NCI-H69 (cell line): ENCODE results near the gene BRINP1.

Experiments used
- DNase-seq: peaks from one replicate; lab custom pipeline; 2025; lab: John Stamatoyannopoulos, UW

BRINP1 gene

DNA sequence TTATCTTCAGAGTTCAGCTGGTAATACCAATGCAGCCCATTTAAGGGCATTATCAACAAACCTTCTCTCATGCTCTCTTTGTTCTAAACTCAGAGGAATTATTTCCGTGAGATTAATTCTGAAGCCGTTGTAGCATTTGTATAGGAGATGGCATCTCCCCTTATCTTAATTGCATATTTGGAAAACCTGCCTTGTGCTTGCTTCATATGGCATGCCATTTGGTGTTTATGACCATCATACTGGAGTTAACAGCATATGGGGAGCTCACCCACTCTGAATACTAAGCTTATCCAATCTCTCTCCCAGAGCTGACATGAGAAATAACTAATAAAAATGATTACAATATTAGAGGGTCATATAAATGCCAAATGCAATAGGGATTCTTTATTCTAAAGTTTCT lies 243.2 kb downstream of the BRINP1 start:
- DNase-seq: peak; percentile 70

DNA sequence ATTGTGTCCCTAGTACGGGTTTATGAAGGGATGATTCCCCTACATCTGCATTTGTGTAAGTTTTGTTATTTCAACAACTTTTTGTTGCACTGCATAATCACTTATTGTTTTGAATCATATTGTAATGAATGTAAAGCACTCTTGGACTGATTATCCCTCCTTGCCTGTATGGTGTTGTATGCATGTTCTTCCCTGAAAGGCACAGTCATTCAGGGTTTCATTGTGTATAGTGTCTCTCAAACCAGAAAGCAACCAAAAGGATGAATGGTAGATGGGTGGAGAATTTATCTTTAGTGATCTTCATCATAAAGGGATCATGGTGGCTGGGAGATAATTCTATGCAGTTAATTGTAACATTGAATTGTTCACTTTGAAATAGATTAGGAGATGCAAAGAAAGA lies 247.3 kb downstream of the BRINP1 start:
- no peak for DNase-seq

DNA sequence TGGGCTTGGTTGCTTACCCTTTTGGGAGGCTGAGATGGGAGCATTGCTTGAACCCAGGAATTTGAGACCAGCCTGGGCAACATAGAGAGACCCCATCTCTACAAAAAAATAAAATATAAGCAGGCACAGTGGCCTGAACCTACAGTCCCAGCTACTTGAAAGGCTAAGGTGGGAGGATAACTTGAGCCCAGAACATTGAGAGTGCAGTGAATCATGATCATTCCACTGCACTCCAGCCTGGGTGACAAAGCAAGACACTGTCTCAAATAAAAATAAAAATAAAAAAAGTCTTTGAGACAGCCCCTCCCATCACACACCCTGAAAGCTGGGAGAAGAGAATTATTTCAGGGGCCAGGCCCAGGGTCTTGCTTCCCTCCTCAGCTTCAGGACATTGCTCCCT lies 251.8 kb downstream of the BRINP1 start:
- DNase-seq: no peak
